ENCODE data around the gene LRRC47.

The LRRC47 gene

GRCh38 chr1:3762151-3762872 is 34.0 kb downstream of the LRRC47 start:
- TF ChIP-seq EZH2 (optimal IDR thresholded peaks at IDR 0.05; ENCODE audit: low read depth, low read length) (no peak), CTCF (IDR thresholded peaks at IDR 0.05; ENCODE audit: low read length) (no peak), EZH2phosphoT487 (IDR thresholded peaks at IDR 0.05; ENCODE audit: low read length) (no peak)
- no peaks in the 10 kb centered on the region for H3K36me3 ChIP-seq (replicated peaks; ENCODE audit: insufficient read depth, low read length)
- no peak overlapping the region for H2AFZ ChIP-seq (ENCODE audit: low read length)
- DNase-seq = no peak
- no peaks in the 10 kb centered on the region for H3K79me2 ChIP-seq (ENCODE audit: low read length)
- no peaks in the 10 kb centered on the region for H3K9me2 ChIP-seq (replicated peaks; ENCODE audit: insufficient read depth, low read length)
- no peak overlapping the region for H3K4me3 ChIP-seq (ENCODE audit: low read length)
- H3K9me3 ChIP-seq (replicated peaks; ENCODE audit: insufficient read depth, low read length) = no peaks in the 10 kb centered on the region
- H3K4me1 ChIP-seq (ENCODE audit: low read length) = no peaks in the 10 kb centered on the region
- H3K27ac ChIP-seq (ENCODE audit: low read length) = no peak overlapping the region
- no peaks in the 10 kb centered on the region for H3F3A ChIP-seq (ENCODE audit: insufficient read depth, low read length)
- H4K20me1 ChIP-seq (ENCODE audit: insufficient read depth, low read length) = no peaks in the 10 kb centered on the region
- H3K4me2 ChIP-seq (ENCODE audit: low read depth, low read length) = no peak overlapping the region
- H3K9ac ChIP-seq (ENCODE audit: low read length) = no peak overlapping the region
- H3K27me3 ChIP-seq (replicated peaks; ENCODE audit: insufficient read depth, low read length) = peaks cover 83% of the 10 kb centered on the region

DNA sequence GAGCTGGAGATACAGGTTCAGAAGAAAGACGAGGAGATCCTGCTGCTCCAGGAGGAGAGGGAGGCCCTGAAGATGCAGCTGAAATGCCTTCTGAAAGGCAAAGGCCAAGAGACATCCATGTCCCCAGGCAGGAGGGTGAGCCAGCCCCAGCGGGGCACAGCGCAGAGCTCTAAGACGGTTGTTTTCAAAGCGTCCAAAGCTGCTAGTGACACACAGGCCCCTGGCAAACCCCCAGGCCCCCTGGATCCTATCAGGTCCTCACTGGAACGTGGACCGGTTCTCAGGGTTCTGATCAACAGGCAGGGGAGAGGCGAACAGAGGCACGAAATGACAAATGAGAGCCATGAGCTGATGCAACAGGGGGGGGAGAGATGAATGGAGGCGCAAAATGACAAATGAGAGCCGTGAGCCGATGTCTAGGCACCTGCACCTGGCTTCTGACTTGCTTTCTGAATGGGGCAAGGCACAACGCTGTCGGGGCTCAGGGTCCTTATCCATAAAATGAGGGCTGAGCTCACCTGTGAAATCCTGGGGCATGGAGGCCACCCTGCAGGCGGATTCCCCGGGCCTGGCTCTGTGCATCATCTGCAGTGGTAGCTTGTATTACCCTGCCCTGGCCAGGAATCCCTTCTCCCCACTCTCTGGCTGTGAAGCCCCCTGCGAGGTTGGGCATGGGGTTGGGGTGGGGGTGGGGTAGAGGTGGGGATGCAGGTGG is 34.8 kb downstream of the LRRC47 start:
- Histone ChIP-seq H3K4me1 (ENCODE audit: low read length) (no peaks in the 10 kb centered on the region), H3K27ac (ENCODE audit: low read length) (no peak overlapping the region), H3K9me2 (replicated peaks; ENCODE audit: insufficient read depth, low read length) (no peaks in the 10 kb centered on the region), H3K4me3 (ENCODE audit: low read length) (no peak overlapping the region), H3K4me2 (ENCODE audit: low read depth, low read length) (no peak overlapping the region), H3K9ac (ENCODE audit: low read length) (no peak overlapping the region), H3K27me3 (replicated peaks; ENCODE audit: insufficient read depth, low read length) (peaks cover 81% of the 10 kb centered on the region), H3F3A (ENCODE audit: insufficient read depth, low read length) (no peaks in the 10 kb centered on the region), H3K79me2 (ENCODE audit: low read length) (no peaks in the 10 kb centered on the region), H4K20me1 (ENCODE audit: insufficient read depth, low read length) (no peaks in the 10 kb centered on the region), H2AFZ (ENCODE audit: low read length) (no peak overlapping the region), H3K36me3 (replicated peaks; ENCODE audit: insufficient read depth, low read length) (no peaks in the 10 kb centered on the region), H3K9me3 (replicated peaks; ENCODE audit: insufficient read depth, low read length) (no peaks in the 10 kb centered on the region)
- TF ChIP-seq EZH2 (optimal IDR thresholded peaks at IDR 0.05; ENCODE audit: low read depth, low read length) (peak; percentile 31), EZH2phosphoT487 (IDR thresholded peaks at IDR 0.05; ENCODE audit: low read length) (no peak)
- DNase-seq = no peak

DNA sequence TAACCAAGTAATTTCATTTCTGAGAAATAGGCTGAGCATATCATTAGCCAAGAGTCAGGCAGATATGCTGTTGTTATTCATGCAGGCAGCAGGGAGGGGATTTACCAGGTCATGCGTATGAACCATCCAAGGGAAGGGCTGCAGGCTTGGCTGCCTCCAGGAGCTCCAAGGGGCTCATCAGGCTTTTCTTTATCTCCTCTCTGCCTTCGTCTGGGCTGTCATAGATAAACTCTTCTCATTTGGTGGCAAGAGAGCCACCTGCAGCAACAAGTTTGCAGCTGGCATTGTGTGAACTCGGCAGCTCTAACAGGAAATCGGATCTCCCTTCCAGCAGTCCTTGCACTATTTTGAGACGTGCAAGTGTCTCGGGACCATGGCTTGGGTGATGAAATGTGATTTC is 36.5 kb downstream of the LRRC47 start:
- Histone ChIP-seq H3K27me3 (replicated peaks; ENCODE audit: insufficient read depth, low read length) (peaks cover 81% of the 10 kb centered on the region), H2AFZ (ENCODE audit: low read length) (no peak overlapping the region), H3K79me2 (ENCODE audit: low read length) (no peaks in the 10 kb centered on the region), H3K4me3 (ENCODE audit: low read length) (no peak overlapping the region), H3K9me3 (replicated peaks; ENCODE audit: insufficient read depth, low read length) (no peaks in the 10 kb centered on the region), H3K36me3 (replicated peaks; ENCODE audit: insufficient read depth, low read length) (no peaks in the 10 kb centered on the region), H3K9me2 (replicated peaks; ENCODE audit: insufficient read depth, low read length) (no peaks in the 10 kb centered on the region), H3K9ac (ENCODE audit: low read length) (no peak overlapping the region), H3K4me1 (ENCODE audit: low read length) (no peaks in the 10 kb centered on the region), H3K4me2 (ENCODE audit: low read depth, low read length) (no peak overlapping the region), H3K27ac (ENCODE audit: low read length) (no peak overlapping the region), H3F3A (ENCODE audit: insufficient read depth, low read length) (no peaks in the 10 kb centered on the region), H4K20me1 (ENCODE audit: insufficient read depth, low read length) (no peaks in the 10 kb centered on the region)
- no peak for TF ChIP-seq EZH2phosphoT487 (IDR thresholded peaks at IDR 0.05; ENCODE audit: low read length)
- no peak for TF ChIP-seq CTCF (IDR thresholded peaks at IDR 0.05; ENCODE audit: low read length)
- TF ChIP-seq EZH2 (optimal IDR thresholded peaks at IDR 0.05; ENCODE audit: low read depth, low read length) = no peak
- DNase-seq = no peak

DNA sequence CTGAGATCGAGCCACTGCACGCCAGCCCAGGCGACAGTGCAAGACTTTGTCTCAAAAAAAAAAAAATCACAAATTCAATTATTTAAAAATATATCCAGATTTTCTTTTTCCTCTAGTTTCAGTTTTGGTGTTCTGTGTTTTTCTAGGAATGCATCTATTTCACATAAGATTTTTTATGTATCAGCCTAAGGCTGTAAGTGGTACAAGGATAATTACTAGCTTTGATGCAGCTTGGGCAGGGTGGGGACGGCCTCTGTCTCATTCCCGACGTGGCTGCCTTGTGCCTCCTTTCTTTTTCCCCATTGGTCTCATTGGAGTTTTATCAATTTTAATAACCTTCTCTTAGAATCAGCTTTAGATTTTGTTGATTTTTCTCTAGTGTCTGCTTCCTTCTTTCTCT is 37.1 kb downstream of the LRRC47 start:
- DNase-seq = no peak
- H3F3A ChIP-seq (ENCODE audit: insufficient read depth, low read length) = no peaks in the 10 kb centered on the region
- H3K4me1 ChIP-seq (ENCODE audit: low read length) = no peaks in the 10 kb centered on the region
- no peak overlapping the region for H3K9ac ChIP-seq (ENCODE audit: low read length)
- no peaks in the 10 kb centered on the region for H3K9me2 ChIP-seq (replicated peaks; ENCODE audit: insufficient read depth, low read length)
- no peaks in the 10 kb centered on the region for H4K20me1 ChIP-seq (ENCODE audit: insufficient read depth, low read length)
- no peaks in the 10 kb centered on the region for H3K36me3 ChIP-seq (replicated peaks; ENCODE audit: insufficient read depth, low read length)
- no peak overlapping the region for H3K27ac ChIP-seq (ENCODE audit: low read length)
- no peaks in the 10 kb centered on the region for H3K79me2 ChIP-seq (ENCODE audit: low read length)
- H3K9me3 ChIP-seq (replicated peaks; ENCODE audit: insufficient read depth, low read length) = no peaks in the 10 kb centered on the region
- peaks cover 80% of the 10 kb centered on the region for H3K27me3 ChIP-seq (replicated peaks; ENCODE audit: insufficient read depth, low read length)
- H2AFZ ChIP-seq (ENCODE audit: low read length) = no peak overlapping the region
- no peak overlapping the region for H3K4me3 ChIP-seq (ENCODE audit: low read length)
- TF ChIP-seq EZH2 (optimal IDR thresholded peaks at IDR 0.05; ENCODE audit: low read depth, low read length) (no peak), CTCF (IDR thresholded peaks at IDR 0.05; ENCODE audit: low read length) (no peak), EZH2phosphoT487 (IDR thresholded peaks at IDR 0.05; ENCODE audit: low read length) (no peak)
- H3K4me2 ChIP-seq (ENCODE audit: low read depth, low read length) = no peak overlapping the region
